Activated CD8-positive, alpha-beta T cell treated with anti-CD3 and anti-CD28 coated beads for 36 hours (primary cell): ENCODE results near the gene RBFOX2. TPM values are rescaled to one million over a fixed set of nuclear protein-coding genes. Genes with fewer than 3 reads are reported as not detected.

ENCODE experiments used
- ATAC-seq: fragments of 200-7000 bp; cut with Tn5 transposase; one replicate; pipeline ENCODE4 v1.10.0; 2021; ENCODE audit warnings: mild to moderate bottlenecking, moderate library complexity
- CTCF ChIA-PET: fragments of 350-600 bp; sonication (Branson Sonifier 250); formaldehyde crosslinking; loops from one replicate; lab custom pipeline; 2021; ENCODE audit warnings: antibody characterized with exemption; lab: Charles Lee
- POLR2A ChIA-PET: fragments of 350-600 bp; sonication (Branson Sonifier 250); formaldehyde crosslinking; loops from one replicate; lab custom pipeline; 2021; ENCODE audit warnings: antibody characterized with exemption; lab: Charles Lee
- DNase-seq: peaks from one replicate; pipeline ENCODE4 v3.0.0-alpha.2; 2020
- H3K27ac Mint-ChIP-seq: one replicate; pipeline ENCODE4 v1.8.0; 2021; ENCODE audit warnings: mild to moderate bottlenecking, mixed read lengths
- H3K27me3 Mint-ChIP-seq: one replicate; pipeline ENCODE4 v1.8.0; 2021; ENCODE audit warnings: mixed read lengths
- H3K36me3 Mint-ChIP-seq: one replicate; pipeline ENCODE4 v1.8.0; 2021; ENCODE audit warnings: low read depth, mixed read lengths
- H3K4me1 Mint-ChIP-seq: one replicate; pipeline ENCODE4 v1.8.0; 2021; ENCODE audit warnings: low read depth, mixed read lengths
- H3K4me3 Mint-ChIP-seq: one replicate; pipeline ENCODE4 v1.8.0; 2021; ENCODE audit warnings: mild to moderate bottlenecking, moderate library complexity, mixed read lengths
- H3K9me3 Mint-ChIP-seq: one replicate; pipeline ENCODE4 v1.8.0; 2021; ENCODE audit warnings: mixed read lengths
- CTCF ChIP-seq: fragments of 200-600 bp; IDR thresholded peaks from one replicate; pipeline ENCODE4 v1.8.0; 2022; ENCODE audit warnings: antibody characterized with exemption, mild to moderate bottlenecking
- intact Hi-C: fragments of 100-400 bp; cut with micrococcal nuclease; formaldehyde crosslinking; loops from one replicate; pipeline ENCODE4 v1.10.0; 2022
- total RNA-seq, 2 experiments: library from RNA; stranded (reverse); gene quantifications; one replicate each; pipeline ENCODE4 v1.2.3, GENCODE V29; 2021

Gene RBFOX2
- total RNA-seq, 2 experiments from 2014 or later: 3.1 to 3.3 TPM

GRCh38 chr22:35727436-35727835 is 301.2 kb downstream of the RBFOX2 start:
- Mint-ChIP-seq H3K9me3 (no peaks in the 10 kb centered on the region), H3K27ac (no peak overlapping the region), H3K27me3 (no peaks in the 10 kb centered on the region), H3K36me3 (no peaks in the 10 kb centered on the region), H3K4me3 (no peak overlapping the region), H3K4me1 (no peaks in the 10 kb centered on the region)
- ATAC-seq: no peak
- CTCF ChIA-PET: no interaction called here
- no peak for TF ChIP-seq CTCF
- POLR2A ChIA-PET: no interaction called here
- intact Hi-C loops: no loop called here
- no peak for DNase-seq

GRCh38 chr22:35726933-35727332 is 301.7 kb downstream of the RBFOX2 start:
- no peak overlapping the region for H3K27ac Mint-ChIP-seq
- H3K4me3 Mint-ChIP-seq: no peak overlapping the region
- POLR2A ChIA-PET: no interaction called here

GRCh38 chr22:35726398-35726797 is 302.2 kb downstream of the RBFOX2 start:
- Mint-ChIP-seq H3K4me1 (no peaks in the 10 kb centered on the region), H3K4me3 (no peak overlapping the region), H3K9me3 (no peaks in the 10 kb centered on the region), H3K36me3 (no peaks in the 10 kb centered on the region), H3K27me3 (no peaks in the 10 kb centered on the region), H3K27ac (no peak overlapping the region)
- ChIA-PET POLR2A (no interaction called here), CTCF (no interaction called here)
- ATAC-seq (no peak), DNase-seq (no peak)
- no peak for TF ChIP-seq CTCF
- intact Hi-C loops: no loop called here

More at GRCh38 chr22:35726933-35727332, 301.7 kb downstream of the RBFOX2 start:
- Mint-ChIP-seq H3K9me3 (no peaks in the 10 kb centered on the region), H3K27me3 (no peaks in the 10 kb centered on the region), H3K36me3 (no peaks in the 10 kb centered on the region), H3K4me1 (no peaks in the 10 kb centered on the region)
- no peak for ATAC-seq
- no peak for DNase-seq
- intact Hi-C loops: no loop called here
- no peak for TF ChIP-seq CTCF
- CTCF ChIA-PET: no interaction called here

GRCh38 chr22:35725521-35725920 is 303.1 kb downstream of the RBFOX2 start:
- ATAC-seq (no peak), DNase-seq (no peak)
- no peak overlapping the region for H3K4me3 Mint-ChIP-seq
- no peaks in the 10 kb centered on the region for H3K4me1 Mint-ChIP-seq
- intact Hi-C loops: no loop called here
- ChIA-PET CTCF (no interaction called here), POLR2A (interaction anchor here (0.6 kb wide), 1 partner anchor 238 kb away, joined by 3 read pairs; no protein-coding TSS in a partner anchor)
- H3K9me3 Mint-ChIP-seq: no peaks in the 10 kb centered on the region
- no peaks in the 10 kb centered on the region for H3K36me3 Mint-ChIP-seq
- TF ChIP-seq CTCF: no peak
- no peaks in the 10 kb centered on the region for H3K27me3 Mint-ChIP-seq
- no peak overlapping the region for H3K27ac Mint-ChIP-seq

- CTCF ChIA-PET: interaction anchor here (0.9 kb wide), 1 partner anchor 12 kb away, joined by 3 read pairs; no protein-coding TSS in a partner anchor
- no peaks in the 10 kb centered on the region for H3K4me1 Mint-ChIP-seq
- no peak for DNase-seq
- no peaks in the 10 kb centered on the region for H3K27me3 Mint-ChIP-seq
- H3K36me3 Mint-ChIP-seq: no peaks in the 10 kb centered on the region
- no peak for ATAC-seq
- POLR2A ChIA-PET: no interaction called here
- intact Hi-C loops: no loop called here
- TF ChIP-seq CTCF: no peak
- no peaks in the 10 kb centered on the region for H3K9me3 Mint-ChIP-seq
- no peak overlapping the region for H3K4me3 Mint-ChIP-seq
- no peak overlapping the region for H3K27ac Mint-ChIP-seq
These were observed 306.7 kb downstream of the RBFOX2 start for GRCh38 chr22:35721960-35722359.
